ENCODE data around the gene IMMP2L.

The IMMP2L gene

DNA sequence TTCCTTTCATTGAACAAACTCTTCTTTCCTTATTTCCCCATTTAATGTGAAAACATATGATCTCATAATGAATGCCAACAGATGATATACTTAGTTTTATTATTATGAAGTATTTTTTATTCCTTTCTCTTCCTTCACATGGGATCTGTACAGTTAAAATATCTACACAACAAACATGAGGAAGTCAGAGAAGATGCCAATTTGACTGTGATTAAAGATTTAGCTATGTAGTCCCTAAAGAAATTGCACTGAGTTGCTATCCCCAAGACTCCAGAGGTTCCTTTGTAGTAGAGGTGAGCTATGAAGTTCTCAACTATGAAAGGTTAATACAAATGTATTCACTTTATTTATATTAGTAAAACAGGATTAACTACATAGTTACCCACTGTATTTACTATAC, 532.0 kb downstream of the IMMP2L start:
- no peak overlapping the region for H3K4me3 Mint-ChIP-seq
- ATAC-seq (replicated peaks) (no peak), DNase-seq (no peak)
- no peaks in the 10 kb centered on the region for H3K9me3 Mint-ChIP-seq
- no peaks in the 10 kb centered on the region for H3K36me3 Mint-ChIP-seq
- H3K27me3 Mint-ChIP-seq: no peaks in the 10 kb centered on the region
- peaks cover 6 to 32% of the 10 kb centered on the region in 2 donors for H3K4me1 Mint-ChIP-seq
- H3K27ac Mint-ChIP-seq: peak overlapping the region; percentile 86

DNA sequence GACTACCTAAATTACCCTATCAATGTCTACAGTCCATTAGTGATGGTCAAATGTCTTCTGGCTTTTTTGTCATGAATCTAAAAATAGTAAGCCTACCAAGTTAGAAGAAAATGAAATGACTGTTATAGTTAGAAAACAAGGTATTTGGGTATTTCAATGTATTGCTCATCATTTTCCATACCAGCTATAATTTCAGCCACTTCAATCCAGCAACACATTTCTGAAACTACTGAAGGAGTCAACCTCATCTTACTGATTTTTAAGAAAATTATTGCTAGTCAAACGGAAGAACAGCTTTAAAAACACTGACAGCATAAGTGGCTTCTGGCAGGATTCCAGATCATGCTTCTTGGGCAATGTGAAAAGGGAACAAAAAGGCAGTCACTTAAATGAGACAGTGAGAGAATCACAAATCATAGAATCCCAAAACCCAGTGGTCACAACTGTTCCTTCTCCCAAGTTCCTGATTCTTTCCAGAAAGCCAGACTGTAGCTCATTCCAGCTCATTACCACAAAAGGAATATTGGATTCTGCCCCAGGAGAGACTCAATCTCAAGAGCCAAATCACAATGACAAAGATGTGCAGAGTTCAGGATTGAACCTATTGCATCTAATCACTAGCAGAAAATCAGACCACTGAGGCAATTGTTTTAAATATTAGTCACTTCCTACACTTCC, 532.6 kb downstream of the IMMP2L start:
- DNase-seq: peak; percentile 21
- Mint-ChIP-seq H3K27ac (peak overlapping the region; percentile 86), H3K27me3 (no peaks in the 10 kb centered on the region), H3K4me1 (peaks cover 6 to 36% of the 10 kb centered on the region in 2 donors), H3K4me3 (peak overlapping the region; percentile 18 to 52), H3K36me3 (no peaks in the 10 kb centered on the region), H3K9me3 (no peaks in the 10 kb centered on the region)
- ATAC-seq (replicated peaks): peak; percentile 76 to 78

DNA sequence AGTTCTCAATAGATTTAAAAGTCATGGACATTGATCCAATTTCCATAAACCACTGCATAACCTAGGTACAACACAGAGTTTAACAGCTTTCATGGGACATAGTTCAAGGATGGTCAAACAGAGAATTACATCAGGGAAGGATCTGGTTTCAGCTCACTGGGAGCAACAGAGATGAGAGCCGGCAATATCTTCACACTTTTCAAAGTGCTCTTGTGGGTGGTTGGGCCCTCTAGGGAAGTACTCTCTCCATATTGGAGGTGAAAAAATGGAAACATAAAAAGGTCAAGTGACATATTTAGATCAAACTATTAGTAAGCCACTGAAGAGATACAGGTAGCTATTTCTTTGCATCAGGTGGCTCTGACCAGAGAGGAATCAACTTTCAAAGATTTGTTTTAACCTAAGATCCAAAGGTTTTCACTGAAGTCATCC, 533.1 kb downstream of the IMMP2L start:
- ATAC-seq (replicated peaks) (peak; percentile 74 to 81), DNase-seq (no peak)
- Mint-ChIP-seq H3K9me3 (no peaks in the 10 kb centered on the region), H3K27ac (peak overlapping the region; percentile 86), H3K27me3 (no peaks in the 10 kb centered on the region), H3K4me1 (peaks cover 6 to 40% of the 10 kb centered on the region in 2 donors), H3K4me3 (no peak overlapping the region), H3K36me3 (no peaks in the 10 kb centered on the region)

GRCh38 chr7:111027396-111027795, 534.9 kb downstream of the IMMP2L start:
- peaks cover 6 to 40% of the 10 kb centered on the region in 2 donors for H3K4me1 Mint-ChIP-seq
- no peak overlapping the region for H3K27ac Mint-ChIP-seq
- no peak overlapping the region for H3K4me3 Mint-ChIP-seq
- no peaks in the 10 kb centered on the region for H3K27me3 Mint-ChIP-seq
- no peaks in the 10 kb centered on the region for H3K9me3 Mint-ChIP-seq
- no peak for DNase-seq
- peaks cover 2 to 3% of the 10 kb centered on the region in 2 donors for H3K36me3 Mint-ChIP-seq
- ATAC-seq (replicated peaks): no peak

DNA sequence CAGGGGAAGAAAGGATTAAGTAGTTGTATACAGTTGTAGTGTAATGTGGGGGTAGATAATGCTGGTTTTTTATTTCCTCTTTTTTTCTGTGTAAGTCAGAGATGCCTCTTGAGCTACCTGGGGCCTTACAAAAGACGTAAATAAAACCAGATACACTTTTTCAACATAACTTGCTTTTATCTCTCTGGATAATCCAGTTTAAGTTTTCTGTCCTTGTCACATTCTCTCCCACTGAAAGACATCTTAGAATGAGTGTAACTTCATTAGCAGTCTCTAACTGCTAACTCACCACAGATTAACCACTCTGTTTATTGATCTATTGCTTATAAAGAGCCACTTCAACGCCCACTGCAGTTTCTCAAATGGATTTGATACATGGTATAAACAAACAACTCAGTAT, 535.5 kb downstream of the IMMP2L start:
- Mint-ChIP-seq H3K9me3 (peaks cover under 1 to 2% of the 10 kb centered on the region in 2 donors), H3K27ac (no peak overlapping the region), H3K4me3 (no peak overlapping the region), H3K4me1 (peaks cover 6 to 40% of the 10 kb centered on the region in 2 donors), H3K36me3 (peaks cover 4 to 5% of the 10 kb centered on the region in 2 donors), H3K27me3 (no peaks in the 10 kb centered on the region)
- DNase-seq (no peak), ATAC-seq (replicated peaks) (no peak)

DNA sequence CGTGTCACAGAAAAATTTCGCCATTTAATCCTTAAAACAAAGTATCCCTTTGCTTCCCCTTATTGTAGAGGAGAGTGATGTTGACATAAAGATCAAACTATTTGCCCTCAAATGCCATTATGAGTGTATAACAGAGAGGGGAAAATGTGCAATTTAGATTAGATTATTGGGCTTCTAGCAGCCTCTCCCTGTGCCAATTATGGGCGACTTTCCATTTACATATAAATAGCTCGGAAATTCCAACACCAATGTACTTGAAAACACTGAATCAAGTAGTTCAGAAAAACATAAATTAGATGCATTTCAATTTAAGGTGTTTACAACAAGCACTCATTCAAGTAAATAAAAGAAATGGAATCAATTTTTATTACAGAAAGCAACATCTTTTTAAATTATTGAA, 535.9 kb downstream of the IMMP2L start:
- ATAC-seq (replicated peaks) (no peak), DNase-seq (no peak)
- Mint-ChIP-seq H3K27me3 (no peaks in the 10 kb centered on the region), H3K4me1 (peaks cover 6 to 40% of the 10 kb centered on the region in 2 donors), H3K27ac (peak overlapping the region; percentile 47), H3K36me3 (peaks cover 6 to 7% of the 10 kb centered on the region in 2 donors), H3K4me3 (no peak overlapping the region), H3K9me3 (peaks cover 2 to 3% of the 10 kb centered on the region in 2 donors)

DNA sequence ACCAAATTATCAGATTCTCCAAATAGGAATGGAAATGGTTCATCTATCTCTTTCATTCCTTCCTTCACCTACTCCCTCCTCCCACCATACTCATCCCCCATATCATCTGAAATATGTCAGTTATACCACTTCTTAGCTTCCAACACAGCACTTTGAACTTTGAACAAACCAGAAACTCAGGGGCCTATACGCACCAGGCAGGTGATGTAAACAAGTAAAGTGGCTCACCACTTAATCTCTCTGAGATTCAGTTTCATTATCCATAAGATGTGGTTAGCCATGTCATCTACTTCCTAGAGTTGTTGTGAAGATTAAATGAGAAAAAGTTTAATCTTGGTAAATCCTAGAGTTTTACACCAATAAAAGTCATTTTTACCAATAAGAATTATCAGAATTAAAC, 537.3 kb downstream of the IMMP2L start:
- no peaks in the 10 kb centered on the region for H3K27me3 Mint-ChIP-seq
- no peak for DNase-seq
- H3K36me3 Mint-ChIP-seq: peaks cover 8 to 10% of the 10 kb centered on the region in 2 donors
- no peak overlapping the region for H3K27ac Mint-ChIP-seq
- ATAC-seq (replicated peaks): peak; percentile 30 to 44
- no peak overlapping the region for H3K4me3 Mint-ChIP-seq
- H3K9me3 Mint-ChIP-seq: peaks cover 3% of the 10 kb centered on the region in 2 donors
- peaks cover 6 to 36% of the 10 kb centered on the region in 2 donors for H3K4me1 Mint-ChIP-seq

GRCh38 chr7:111018960-111019736, 543.1 kb downstream of the IMMP2L start:
- Mint-ChIP-seq H3K36me3 (peaks cover 8 to 10% of the 10 kb centered on the region in 2 donors), H3K27ac (no peak overlapping the region), H3K9me3 (peaks cover 3% of the 10 kb centered on the region in 2 donors), H3K4me1 (peaks cover 3 to 18% of the 10 kb centered on the region in 2 donors), H3K4me3 (no peak overlapping the region), H3K27me3 (no peaks in the 10 kb centered on the region)
- no peak for ATAC-seq (replicated peaks)
- no peak for DNase-seq

- H3K27me3 Mint-ChIP-seq: no peaks in the 10 kb centered on the region
- no peak for DNase-seq
- no peak overlapping the region for H3K27ac Mint-ChIP-seq
- H3K36me3 Mint-ChIP-seq: peaks cover 8 to 10% of the 10 kb centered on the region in 2 donors
- no peak for ATAC-seq (replicated peaks)
- H3K4me1 Mint-ChIP-seq: peaks cover 4 to 20% of the 10 kb centered on the region in 2 donors
- no peak overlapping the region for H3K4me3 Mint-ChIP-seq
- H3K9me3 Mint-ChIP-seq: peaks cover 3% of the 10 kb centered on the region in 2 donors
These were observed 543.8 kb downstream of the IMMP2L start for GRCh38 chr7:111018447-111018846.

GRCh38 chr7:111014079-111014478, 548.2 kb downstream of the IMMP2L start:
- no peak overlapping the region for H3K4me3 Mint-ChIP-seq
- no peak overlapping the region for H3K27ac Mint-ChIP-seq
- H3K27me3 Mint-ChIP-seq: no peaks in the 10 kb centered on the region
- peaks cover 0 to 3% of the 10 kb centered on the region in 2 donors for H3K36me3 Mint-ChIP-seq
- no peaks in the 10 kb centered on the region for H3K9me3 Mint-ChIP-seq
- ATAC-seq (replicated peaks): no peak
- no peak for DNase-seq
- peaks cover 10 to 25% of the 10 kb centered on the region in 2 donors for H3K4me1 Mint-ChIP-seq

- H3K4me3 Mint-ChIP-seq: peak overlapping the region; percentile 12 to 42
- DNase-seq (peak; percentile 30), ATAC-seq (replicated peaks) (peak; percentile 98 to 99)
- H3K27ac Mint-ChIP-seq: peak overlapping the region; percentile 43
- peaks cover 0 to 3% of the 10 kb centered on the region in 2 donors for H3K36me3 Mint-ChIP-seq
- H3K9me3 Mint-ChIP-seq: no peaks in the 10 kb centered on the region
- peaks cover 7 to 22% of the 10 kb centered on the region in 2 donors for H3K4me1 Mint-ChIP-seq
- H3K27me3 Mint-ChIP-seq: no peaks in the 10 kb centered on the region
These were observed 549.3 kb downstream of the IMMP2L start for GRCh38 chr7:111012799-111013675.

GRCh38 chr7:111012149-111012548, 550.1 kb downstream of the IMMP2L start:
- no peak for ATAC-seq (replicated peaks)
- peaks cover 0 to 3% of the 10 kb centered on the region in 2 donors for H3K36me3 Mint-ChIP-seq
- DNase-seq: no peak
- peaks cover 7 to 22% of the 10 kb centered on the region in 2 donors for H3K4me1 Mint-ChIP-seq
- no peaks in the 10 kb centered on the region for H3K27me3 Mint-ChIP-seq
- no peak overlapping the region for H3K27ac Mint-ChIP-seq
- no peak overlapping the region for H3K4me3 Mint-ChIP-seq
- H3K9me3 Mint-ChIP-seq: no peaks in the 10 kb centered on the region

DNA sequence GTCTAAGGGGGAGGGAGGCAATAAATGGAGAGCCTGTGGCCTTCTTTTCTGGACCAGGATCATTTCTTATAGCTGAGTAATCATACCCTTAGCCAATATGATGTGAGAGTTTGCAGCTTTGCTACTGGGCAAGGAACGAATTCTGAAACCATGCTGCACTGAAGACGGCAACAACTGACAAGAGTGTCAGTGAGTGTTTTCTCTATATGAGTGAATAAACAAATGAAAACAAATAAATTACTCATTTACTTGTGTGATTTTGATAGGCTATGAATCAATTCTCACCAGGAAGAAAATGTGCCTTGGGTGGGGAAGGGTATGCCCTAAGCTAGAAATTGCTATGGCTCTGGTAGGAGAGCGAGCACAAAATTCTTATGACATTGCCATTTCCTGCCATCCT, 550.8 kb downstream of the IMMP2L start:
- DNase-seq (no peak), ATAC-seq (replicated peaks) (no peak)
- Mint-ChIP-seq H3K36me3 (peaks cover 0 to 3% of the 10 kb centered on the region in 2 donors), H3K27ac (no peak overlapping the region), H3K4me1 (peaks cover 7 to 22% of the 10 kb centered on the region in 2 donors), H3K4me3 (no peak overlapping the region), H3K9me3 (no peaks in the 10 kb centered on the region), H3K27me3 (no peaks in the 10 kb centered on the region)

DNA sequence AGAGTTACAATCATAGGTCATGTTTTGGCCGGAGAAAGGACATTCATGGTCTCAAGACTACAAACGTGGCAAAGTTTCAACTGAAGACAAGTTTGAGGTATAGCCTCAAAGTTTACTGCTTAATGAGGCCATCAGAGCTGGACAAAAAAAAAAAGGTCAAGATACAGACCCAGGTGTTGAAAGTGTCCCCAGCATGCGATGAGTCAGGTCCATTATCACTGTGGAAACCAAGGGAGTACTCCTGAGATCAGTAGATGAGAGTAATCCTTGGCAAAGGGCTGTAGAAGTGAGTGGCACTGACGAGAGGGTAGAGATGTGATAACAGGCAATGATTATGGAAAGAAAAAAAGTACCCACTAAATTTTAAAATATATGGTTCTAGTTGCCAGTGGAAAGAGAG, 551.5 kb downstream of the IMMP2L start:
- H3K27ac Mint-ChIP-seq: no peak overlapping the region
- no peaks in the 10 kb centered on the region for H3K27me3 Mint-ChIP-seq
- DNase-seq (no peak), ATAC-seq (replicated peaks) (no peak)
- H3K36me3 Mint-ChIP-seq: peaks cover 0 to 3% of the 10 kb centered on the region in 2 donors
- no peaks in the 10 kb centered on the region for H3K9me3 Mint-ChIP-seq
- peaks cover 7 to 22% of the 10 kb centered on the region in 2 donors for H3K4me1 Mint-ChIP-seq
- no peak overlapping the region for H3K4me3 Mint-ChIP-seq

All from stimulated activated naive B cell treated with anti-CD40 and anti-IgM and Interleukin-4, amounts not matched to agents 10 μg/mL and 1 μg/mL and 100 μg/mL, for 72 hours (primary cell).